ENCODE measurements around the gene EYA3. TPM values are rescaled to one million over a fixed set of nuclear protein-coding genes. Genes with fewer than 3 reads are reported as not detected.
"Not testable (repeated sequence)": the region's sequence is repeated elsewhere in the genome, so short reads cannot be mapped to it uniquely, and the experiment has no call there.

The EYA3 gene
- total RNA-seq, 1 experiment from 2014 or later, result 32.7 TPM

DNA sequence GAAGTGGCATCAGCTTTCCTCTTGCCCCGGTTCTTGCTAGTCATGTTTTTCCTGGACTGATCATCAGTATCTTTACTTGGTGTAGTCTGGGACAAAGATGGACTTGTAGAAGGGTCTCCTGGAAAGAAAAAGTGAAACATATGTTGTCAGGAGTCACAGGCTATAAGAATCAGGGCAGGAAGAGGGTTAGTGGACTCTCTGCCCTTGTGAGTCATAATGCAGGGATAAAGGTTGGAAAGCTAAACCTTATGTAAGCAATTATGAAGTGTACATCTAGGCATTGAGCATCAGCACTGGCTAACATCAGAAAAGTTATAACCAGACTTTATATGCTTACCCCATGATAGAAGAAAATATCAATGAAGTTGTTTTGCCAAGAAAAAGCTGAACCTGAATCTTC, 77.4 kb downstream of the EYA3 start:
- Histone ChIP-seq H3K14ac (ENCODE audit: insufficient read depth, low read length) (no peak overlapping the region), H3K27ac (ENCODE audit: insufficient read length, low read depth, low read length) (no peak overlapping the region), H3K9ac (ENCODE audit: extremely low read depth, insufficient read length, low read length) (no peak overlapping the region), H3K4me1 (ENCODE audit: insufficient read depth, low read length) (no peaks in the 10 kb centered on the region), H3K4me2 (ENCODE audit: insufficient read depth, insufficient read length, low read length) (no peak overlapping the region), H3K56ac (ENCODE audit: insufficient read length, low read depth, low read length) (no peak overlapping the region), H3K18ac (ENCODE audit: insufficient read length, low read depth, low read length) (no peak overlapping the region), H2BK20ac (ENCODE audit: low read depth, low read length, poor library complexity, severe bottlenecking) (no peak overlapping the region), H3K23ac (ENCODE audit: insufficient read length, low read depth, low read length) (no peak overlapping the region), H3K4ac (ENCODE audit: low read depth, low read length) (no peak overlapping the region), H3T11ph (ENCODE audit: low read length) (no peak overlapping the region), H2BK120ac (ENCODE audit: low read depth, low read length, poor library complexity, severe bottlenecking) (no peak overlapping the region), H2AK5ac (ENCODE audit: insufficient read length, low read length) (no peak overlapping the region), H3K79me1 (ENCODE audit: insufficient read depth, low read depth, low read length, poor library complexity, severe bottlenecking) (no peaks in the 10 kb centered on the region), H2BK12ac (ENCODE audit: insufficient read length, low read depth, low read length) (no peak overlapping the region), H3K9me3 (ENCODE audit: control insufficient read depth, low read depth, low read length) (no peaks in the 10 kb centered on the region), H2AFZ (ENCODE audit: low read length) (no peak overlapping the region), H4K8ac (replicated peaks; ENCODE audit: insufficient read length, low read depth, low read length) (no peak overlapping the region), H4K5ac (ENCODE audit: insufficient read length, low read depth, low read length) (no peak overlapping the region), H3K23me2 (ENCODE audit: insufficient read length, low read depth, low read length, poor library complexity, severe bottlenecking) (no peaks in the 10 kb centered on the region), H2BK5ac (ENCODE audit: insufficient read length, low read length) (no peak overlapping the region), H3K27me3 (ENCODE audit: insufficient read depth, low read length) (no peaks in the 10 kb centered on the region), H4K91ac (ENCODE audit: insufficient read length, low read depth, low read length) (no peak overlapping the region), H2BK15ac (ENCODE audit: low read depth, low read length) (no peak overlapping the region), H3K79me2 (ENCODE audit: insufficient read depth, low read length) (no peaks in the 10 kb centered on the region), H4K20me1 (ENCODE audit: control insufficient read depth, insufficient read depth, insufficient read length) (no peaks in the 10 kb centered on the region)
- Mint-ChIP-seq H3K4me3 (no peak overlapping the region), H3K36me3 (ENCODE audit: insufficient read depth in 1 of 3, low read depth in 3 of 3) (peaks cover 10 to 41% (median 29%) of the 10 kb centered on the region in 3 experiments; a peak in 6 of 7 replicates), H3K4me1 (no peaks in the 10 kb centered on the region), H3K27me3 (ENCODE audit: low read depth) (no peaks in the 10 kb centered on the region), H3K9me3 (no peaks in the 10 kb centered on the region), H3K27ac (no peak overlapping the region)
- WGBS (ENCODE audit: extremely low coverage, insufficient read length, low lambda C conversion rate), result no CpG with 5 or more reads among the region's 1 CpG
- TF ChIP-seq, protein P1, sequence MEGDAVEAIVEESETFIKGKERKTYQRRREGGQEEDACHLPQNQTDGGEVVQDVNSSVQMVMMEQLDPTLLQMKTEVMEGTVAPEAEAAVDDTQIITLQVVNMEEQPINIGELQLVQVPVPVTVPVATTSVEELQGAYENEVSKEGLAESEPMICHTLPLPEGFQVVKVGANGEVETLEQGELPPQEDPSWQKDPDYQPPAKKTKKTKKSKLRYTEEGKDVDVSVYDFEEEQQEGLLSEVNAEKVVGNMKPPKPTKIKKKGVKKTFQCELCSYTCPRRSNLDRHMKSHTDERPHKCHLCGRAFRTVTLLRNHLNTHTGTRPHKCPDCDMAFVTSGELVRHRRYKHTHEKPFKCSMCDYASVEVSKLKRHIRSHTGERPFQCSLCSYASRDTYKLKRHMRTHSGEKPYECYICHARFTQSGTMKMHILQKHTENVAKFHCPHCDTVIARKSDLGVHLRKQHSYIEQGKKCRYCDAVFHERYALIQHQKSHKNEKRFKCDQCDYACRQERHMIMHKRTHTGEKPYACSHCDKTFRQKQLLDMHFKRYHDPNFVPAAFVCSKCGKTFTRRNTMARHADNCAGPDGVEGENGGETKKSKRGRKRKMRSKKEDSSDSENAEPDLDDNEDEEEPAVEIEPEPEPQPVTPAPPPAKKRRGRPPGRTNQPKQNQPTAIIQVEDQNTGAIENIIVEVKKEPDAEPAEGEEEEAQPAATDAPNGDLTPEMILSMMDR (conservative IDR thresholded peaks at IDR 0.05), result no peak
- no peak for DNase-seq

DNA sequence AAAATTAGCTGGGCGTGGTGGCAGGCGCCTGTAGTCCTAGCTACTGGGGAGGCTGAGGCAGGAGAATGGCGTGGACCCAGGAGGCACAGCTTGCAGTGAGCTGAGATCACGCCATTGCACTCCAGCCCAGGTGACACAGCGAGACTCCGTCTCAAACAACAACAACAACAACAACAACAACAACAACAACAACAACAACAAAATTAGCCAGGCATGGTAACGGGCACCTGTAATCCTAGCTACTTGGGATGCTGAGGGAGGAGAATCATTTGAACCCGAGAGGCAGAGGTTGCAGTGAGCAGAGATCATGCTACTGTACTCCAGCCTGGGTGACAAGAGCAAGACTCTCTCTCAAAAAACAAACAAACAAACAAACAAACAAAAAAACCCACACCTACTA, 85.3 kb downstream of the EYA3 start:
- not testable (repeated sequence) for H3K23ac ChIP-seq (ENCODE audit: insufficient read length, low read depth, low read length); H3K79me1 ChIP-seq (ENCODE audit: insufficient read depth, low read depth, low read length, poor library complexity, severe bottlenecking); H2BK12ac ChIP-seq (ENCODE audit: insufficient read length, low read depth, low read length); H4K20me1 ChIP-seq (ENCODE audit: control insufficient read depth, insufficient read depth, insufficient read length); H3K14ac ChIP-seq (ENCODE audit: insufficient read depth, low read length); H3K23me2 ChIP-seq (ENCODE audit: insufficient read length, low read depth, low read length, poor library complexity, severe bottlenecking); DNase-seq; H2BK120ac ChIP-seq (ENCODE audit: low read depth, low read length, poor library complexity, severe bottlenecking); H3K4me2 ChIP-seq (ENCODE audit: insufficient read depth, insufficient read length, low read length); H3K4me1 Mint-ChIP-seq; H3K56ac ChIP-seq (ENCODE audit: insufficient read length, low read depth, low read length); H4K5ac ChIP-seq (ENCODE audit: insufficient read length, low read depth, low read length); H3K9ac ChIP-seq (ENCODE audit: extremely low read depth, insufficient read length, low read length); H2AK5ac ChIP-seq (ENCODE audit: insufficient read length, low read length); H3K9me3 Mint-ChIP-seq; H3K4me3 Mint-ChIP-seq; H4K8ac ChIP-seq (replicated peaks; ENCODE audit: insufficient read length, low read depth, low read length); H3K27me3 Mint-ChIP-seq (ENCODE audit: low read depth); H2BK15ac ChIP-seq (ENCODE audit: low read depth, low read length); H3K9me3 ChIP-seq (ENCODE audit: control insufficient read depth, low read depth, low read length); H3K4me1 ChIP-seq (ENCODE audit: insufficient read depth, low read length); H3K79me2 ChIP-seq (ENCODE audit: insufficient read depth, low read length); H2BK5ac ChIP-seq (ENCODE audit: insufficient read length, low read length); H3T11ph ChIP-seq (ENCODE audit: low read length); H2BK20ac ChIP-seq (ENCODE audit: low read depth, low read length, poor library complexity, severe bottlenecking); H3K27me3 ChIP-seq (ENCODE audit: insufficient read depth, low read length); H3K27ac ChIP-seq (ENCODE audit: insufficient read length, low read depth, low read length); H3K27ac Mint-ChIP-seq; H4K91ac ChIP-seq (ENCODE audit: insufficient read length, low read depth, low read length); H3K4ac ChIP-seq (ENCODE audit: low read depth, low read length); H3K18ac ChIP-seq (ENCODE audit: insufficient read length, low read depth, low read length); H2AFZ ChIP-seq (ENCODE audit: low read length)
- H3K36me3 Mint-ChIP-seq (ENCODE audit: insufficient read depth in 1 of 3, low read depth in 3 of 3), result peaks cover 6 to 37% (median 29%) of the 10 kb centered on the region in 3 experiments; a peak in 6 of 7 replicates
- WGBS (ENCODE audit: extremely low coverage, insufficient read length, low lambda C conversion rate), result no CpG with 5 or more reads among the region's 8 CpGs

Data from H9 (cell line).